Measurements from ENCODE around the gene DGKI. TPM values are rescaled to one million over a fixed set of nuclear protein-coding genes. Genes with fewer than 3 reads are reported as not detected.
"Not testable (repeated sequence)": the region's sequence is repeated elsewhere in the genome, so short reads cannot be mapped to it uniquely, and the experiment has no call there.

Gene DGKI
- total and polyA plus RNA-seq, 12 donors = 0.12 to 4.6 (median 1.1) TPM

- 36 to 52% (median 45%) methylated on average over 6 of the region's 6 CpGs for WGBS, 4 donors
- Histone ChIP-seq H3K4me1 (replicated peaks in 1 of 2) (no peaks in the 10 kb centered on the region), H3K9me3 (replicated peaks in 1 of 3) (no peaks in the 10 kb centered on the region), H3K4me3 (no peak overlapping the region), H3K36me3 (replicated peaks in 1 of 2) (no peaks in the 10 kb centered on the region), H3K27ac (no peak overlapping the region), H3K27me3 (no peaks in the 10 kb centered on the region)
- intact Hi-C loops (cut with DNase I) = loop anchor here in 1 of 2 donors (2.0 kb wide), 1 partner anchor 286 kb away; no protein-coding TSS in a partner anchor
- no peak for TF ChIP-seq CTCF (IDR thresholded peaks at IDR 0.05)
- TF ChIP-seq POLR2A (IDR thresholded peaks at IDR 0.05) = no peak
- DNase-seq = peak in 4 of 7 donors; percentile 10 to 52 (median 13)
These were observed 392.0 kb downstream of the DGKI start for GRCh38 chr7:137454767-137455166.

GRCh38 chr7:137454246-137454724 is 392.5 kb downstream of the DGKI start:
- WGBS, 4 donors = 2 to 7% (median 4%) methylated on average over 5 of the region's 5 CpGs
- H3K36me3 ChIP-seq (replicated peaks in 1 of 2) = no peaks in the 10 kb centered on the region
- H3K9me3 ChIP-seq (replicated peaks in 1 of 3) = no peaks in the 10 kb centered on the region
- DNase-seq = no peak
- TF ChIP-seq POLR2A (IDR thresholded peaks at IDR 0.05) (no peak), CTCF (IDR thresholded peaks at IDR 0.05) (peak; percentile 51 to 72 (median 60))
- no peaks in the 10 kb centered on the region for H3K4me1 ChIP-seq (replicated peaks in 1 of 2)
- no peak overlapping the region for H3K4me3 ChIP-seq
- H3K27me3 ChIP-seq = no peaks in the 10 kb centered on the region
- no peak overlapping the region for H3K27ac ChIP-seq
- intact Hi-C loops (cut with DNase I) = loop anchor here in 1 of 2 donors (2.0 kb wide), 1 partner anchor 285 kb away; no protein-coding TSS in a partner anchor

- Histone ChIP-seq H3K36me3 (replicated peaks in 1 of 2) (no peaks in the 10 kb centered on the region), H3K4me3 (no peak overlapping the region), H3K27ac (no peak overlapping the region), H3K4me1 (replicated peaks in 1 of 2) (no peaks in the 10 kb centered on the region), H3K27me3 (no peaks in the 10 kb centered on the region), H3K9me3 (replicated peaks in 1 of 3) (no peaks in the 10 kb centered on the region)
- intact Hi-C loops (cut with DNase I) = no loop called here
- DNase-seq = no peak
- 61 to 69% (median 68%) methylated on average over 2 of the region's 2 CpGs for WGBS, 4 donors
- no peak for TF ChIP-seq POLR2A (IDR thresholded peaks at IDR 0.05)
- TF ChIP-seq CTCF (IDR thresholded peaks at IDR 0.05) = no peak
These were observed 393.4 kb downstream of the DGKI start for GRCh38 chr7:137453356-137453755.

- peaks cover 0 to 5% of the 10 kb centered on the region in 2 donors for H3K4me1 ChIP-seq (replicated peaks in 1 of 2)
- intact Hi-C loops (cut with DNase I) = loop anchor here in 1 of 2 donors (10.0 kb wide), 1 partner anchor 274 kb away; no protein-coding TSS in a partner anchor
- no peak for DNase-seq
- no peak overlapping the region for H3K4me3 ChIP-seq
- H3K27ac ChIP-seq = no peak overlapping the region
- no peaks in the 10 kb centered on the region for H3K9me3 ChIP-seq (replicated peaks in 1 of 3)
- H3K27me3 ChIP-seq = no peaks in the 10 kb centered on the region
- no peak for TF ChIP-seq POLR2A (IDR thresholded peaks at IDR 0.05)
- TF ChIP-seq CTCF (IDR thresholded peaks at IDR 0.05) = no peak
- 73 to 83% (median 79%) methylated on average over 4 of the region's 4 CpGs for WGBS, 4 donors
- no peaks in the 10 kb centered on the region for H3K36me3 ChIP-seq (replicated peaks in 1 of 2)
These were observed 397.8 kb downstream of the DGKI start for GRCh38 chr7:137449016-137449415.

- DNase-seq; H3K4me3 ChIP-seq; H3K27me3 ChIP-seq; H3K27ac ChIP-seq; H3K36me3 ChIP-seq (replicated peaks in 1 of 2); H3K9me3 ChIP-seq (replicated peaks in 1 of 3); H3K4me1 ChIP-seq (replicated peaks in 1 of 2): not testable (repeated sequence)
- 93 to 97% (median 95%) methylated on average over 1 of the region's 1 CpG for WGBS, 4 donors
- intact Hi-C loops (cut with DNase I) = loop anchor here in 1 of 2 donors (10.0 kb wide), 1 partner anchor 274 kb away; no protein-coding TSS in a partner anchor
These were observed 398.2 kb downstream of the DGKI start for GRCh38 chr7:137448572-137448971.
